HL-60/S4 treated with phorbol 12-myristate 13-acetate at 8.2 ng/mL for 4 days and 3 days (cell line): ENCODE measurements around the gene TIAM2.
"Not testable (repeated sequence)": the region's sequence is repeated elsewhere in the genome, so short reads cannot be mapped to it uniquely, and the experiment has no call there.

Experiments
- in situ Hi-C: fragments of 300-500 bp; cut with MboI; formaldehyde crosslinking; loops from 2 replicates; pipeline ENCODE4 v1.15.0; 2022; ENCODE audit warnings: low sequenced_read_pairs

The TIAM2 gene

GRCh38 chr6:154989448-154989847, 5.7 kb upstream of the TIAM2 start:
- in situ Hi-C loops = no loop called here

GRCh38 chr6:154991207-154991606, 3.9 kb upstream of the TIAM2 start:
- in situ Hi-C loops = no loop called here

- in situ Hi-C loops = no loop called here
These were observed 2.1 kb upstream of the TIAM2 start for GRCh38 chr6:154993026-154993425.

- in situ Hi-C loops = no loop called here
These were observed 1.4 kb upstream of the TIAM2 start for GRCh38 chr6:154993710-154994109.

- in situ Hi-C loops = no loop called here
These were observed 270 bp upstream of the TIAM2 start for GRCh38 chr6:154994836-154995253.

- in situ Hi-C loops = no loop called here
These were observed 988 bp downstream of the TIAM2 start for GRCh38 chr6:154996016-154996590.

- in situ Hi-C loops = no loop called here
These were observed 1.8 kb downstream of the TIAM2 start for GRCh38 chr6:154996841-154997311.

- in situ Hi-C loops = no loop called here
These were observed 3.7 kb downstream of the TIAM2 start for GRCh38 chr6:154998855-154999254.

GRCh38 chr6:155001482-155001881, 6.4 kb downstream of the TIAM2 start:
- in situ Hi-C loops = no loop called here

- in situ Hi-C loops = no loop called here
These were observed 6.8 kb downstream of the TIAM2 start for GRCh38 chr6:155001934-155002333.

- in situ Hi-C loops = no loop called here
These were observed 8.4 kb downstream of the TIAM2 start for GRCh38 chr6:155003476-155003875.

- in situ Hi-C loops = no loop called here
These were observed 8.9 kb downstream of the TIAM2 start for GRCh38 chr6:155004017-155004416.

- in situ Hi-C loops = no loop called here
These were observed 9.7 kb downstream of the TIAM2 start for GRCh38 chr6:155004576-155005372.

GRCh38 chr6:155008625-155009024, 13.5 kb downstream of the TIAM2 start:
- in situ Hi-C loops = no loop called here

- in situ Hi-C loops = no loop called here
These were observed 15.8 kb downstream of the TIAM2 start for GRCh38 chr6:155010940-155011339.

- in situ Hi-C loops = no loop called here
These were observed 16.7 kb downstream of the TIAM2 start for GRCh38 chr6:155011809-155012291.

- in situ Hi-C loops = no loop called here
These were observed 18.4 kb downstream of the TIAM2 start for GRCh38 chr6:155013457-155013876.

- in situ Hi-C loops = no loop called here
These were observed 19.0 kb downstream of the TIAM2 start for GRCh38 chr6:155014137-155014536.

GRCh38 chr6:155014670-155015300, 19.7 kb downstream of the TIAM2 start:
- in situ Hi-C loops = no loop called here

- in situ Hi-C loops = not testable (repeated sequence)
These were observed 23.3 kb downstream of the TIAM2 start for GRCh38 chr6:155018415-155018814.

GRCh38 chr6:155021680-155022079, 26.6 kb downstream of the TIAM2 start:
- in situ Hi-C loops = no loop called here

- in situ Hi-C loops = no loop called here
These were observed 27.6 kb downstream of the TIAM2 start for GRCh38 chr6:155022721-155023120.
